ENCODE data around the gene UCK2.

GRCh38 chr1:165824269-165824643 lies 3.2 kb upstream of the UCK2 start:
- TF ChIP-seq POLR2AphosphoS5 (IDR thresholded peaks at IDR 0.05; ENCODE audit: insufficient read depth, low read depth, low read length) (no peak), MYC (IDR thresholded peaks at IDR 0.05; ENCODE audit: low read depth, low read length) (no peak)
